Activated CD8-positive, alpha-beta memory T cell treated with anti-CD3 and anti-CD28 coated beads for 48 hours (primary cell): ENCODE measurements around the gene CYP27A1.

Source experiments
- DNase-seq, 3 experiments: peaks; one replicate each; pipeline ENCODE4 v3.0.0-alpha.2; 2020; ENCODE audit warnings: low read depth in 2 of 3, low spot score in 2 of 3

Gene CYP27A1

GRCh38 chr2:218857371-218858137, 75.6 kb downstream of the CYP27A1 start:
- DNase-seq = no peak

GRCh38 chr2:218858138-218858445, 76.1 kb downstream of the CYP27A1 start:
- no peak for DNase-seq

- DNase-seq = no peak
These were observed 77.0 kb downstream of the CYP27A1 start for GRCh38 chr2:218858671-218859555.

GRCh38 chr2:218859556-218859987, 77.6 kb downstream of the CYP27A1 start, which contains the start of gene WNT6:
WNT6 (plus strand) TSS chr2:218859805; CDS start chr2:218860038, 233 bp downstream.
- no peak for DNase-seq

GRCh38 chr2:218859988-218860831, 78.3 kb downstream of the CYP27A1 start:
- no peak for DNase-seq

GRCh38 chr2:218860950-218861381, 79.0 kb downstream of the CYP27A1 start:
- no peak for DNase-seq

GRCh38 chr2:218861645-218862318, 79.8 kb downstream of the CYP27A1 start:
- no peak for DNase-seq

GRCh38 chr2:218863021-218863520, 81.1 kb downstream of the CYP27A1 start:
- DNase-seq = no peak
